GM10847 (cell line): ENCODE results near the gene MYH6.

ENCODE experiments used
- POLR2A ChIP-seq: IDR thresholded peaks from 2 replicates; pipeline ENCODE4 v1.6.1; 2011; ENCODE audit not compliant: insufficient read length; ENCODE audit errors: extremely low read depth

MYH6 gene

DNA sequence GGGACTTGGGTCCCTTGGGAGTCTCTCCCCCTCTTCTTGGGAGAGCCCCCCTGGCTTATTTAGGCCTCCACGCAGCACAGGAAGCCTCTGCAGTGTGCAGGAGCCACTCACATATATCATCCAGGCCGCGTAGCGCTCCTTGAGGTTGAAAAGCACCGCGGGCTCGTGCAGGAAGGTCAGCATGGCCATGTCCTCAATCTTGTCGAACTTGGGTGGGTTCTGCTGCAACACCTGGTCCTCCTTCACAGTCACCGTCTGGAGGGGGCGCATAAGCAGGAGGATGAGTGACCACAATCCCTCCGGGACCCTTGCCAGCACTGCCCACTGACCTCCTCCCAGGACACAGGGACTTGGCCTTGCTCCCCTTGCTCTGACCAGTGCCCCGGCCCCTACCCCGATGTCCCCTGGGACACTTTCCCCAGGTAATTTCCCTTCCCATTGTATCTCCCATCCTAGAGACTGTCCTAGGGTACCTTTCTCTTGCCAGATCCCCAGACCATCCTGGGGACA is 2.5 kb downstream of the MYH6 start:
- TF ChIP-seq POLR2A: no peak

DNA sequence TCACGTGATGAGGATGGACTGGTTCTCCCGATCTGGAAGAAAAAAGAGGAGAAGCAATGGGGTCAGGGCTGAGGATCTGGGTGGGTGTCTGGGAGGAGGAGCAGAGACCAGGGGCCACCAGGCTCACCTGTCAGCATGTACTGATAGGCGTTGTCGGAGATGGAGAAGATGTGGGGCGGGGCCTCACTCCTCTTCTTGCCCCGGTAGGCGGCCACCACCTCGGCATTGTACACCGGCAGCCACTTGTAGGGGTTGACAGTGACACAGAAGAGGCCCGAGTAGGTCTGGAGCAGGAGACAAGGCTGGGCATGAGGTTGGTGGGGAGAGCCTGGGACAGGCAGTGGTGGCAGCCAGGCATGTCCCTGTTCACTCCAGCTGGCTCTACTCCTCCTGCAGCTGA is 3.0 kb downstream of the MYH6 start:
- TF ChIP-seq POLR2A: no peak

DNA sequence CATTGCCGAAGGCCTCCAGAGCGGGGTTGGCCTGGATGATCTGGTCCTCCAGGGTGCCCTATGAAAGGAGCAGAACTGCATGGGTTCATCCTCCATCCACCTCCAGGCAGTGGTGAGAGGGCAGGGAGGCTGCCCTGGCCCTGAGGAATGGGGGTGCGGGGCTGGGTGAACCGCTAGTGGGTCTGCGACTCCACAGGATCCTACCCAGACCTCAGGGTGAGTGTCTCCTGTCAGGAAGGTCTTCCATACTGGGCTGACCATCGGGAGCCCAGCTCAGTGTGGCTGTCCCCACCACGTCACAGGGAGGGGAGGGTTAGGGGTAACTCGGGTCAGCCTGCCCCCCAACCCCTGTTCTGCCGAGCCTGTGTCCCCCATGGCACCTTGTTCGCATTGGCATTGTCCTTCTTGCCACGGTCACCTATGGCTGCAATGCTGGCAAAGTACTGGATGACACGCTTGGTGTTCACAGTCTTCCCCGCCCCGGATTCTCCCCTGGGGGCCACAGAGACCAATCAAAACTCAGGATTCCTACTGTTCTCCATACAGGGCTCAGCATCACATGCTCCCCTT is 3.7 kb downstream of the MYH6 start:
- TF ChIP-seq POLR2A: no peak

DNA sequence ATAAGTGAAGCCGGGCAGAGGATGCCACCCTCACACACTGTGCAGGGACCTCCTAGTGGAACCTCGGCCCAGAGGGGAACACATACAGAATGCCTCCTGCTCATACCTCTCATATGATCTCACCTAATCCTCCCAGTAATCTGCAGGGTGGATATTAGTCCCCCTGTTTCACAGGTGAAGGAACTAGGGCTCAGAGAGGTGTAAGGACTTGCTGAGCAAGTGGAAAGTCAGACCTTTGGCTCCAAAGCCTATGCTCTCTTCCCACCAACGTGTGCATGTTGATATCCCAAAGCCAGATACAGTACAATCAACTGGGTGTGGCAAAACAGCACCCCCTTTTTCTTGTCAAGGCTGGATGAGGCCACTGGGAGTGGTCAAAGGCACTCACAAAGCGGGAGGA is 4.2 kb downstream of the MYH6 start:
- no peak for TF ChIP-seq POLR2A

DNA sequence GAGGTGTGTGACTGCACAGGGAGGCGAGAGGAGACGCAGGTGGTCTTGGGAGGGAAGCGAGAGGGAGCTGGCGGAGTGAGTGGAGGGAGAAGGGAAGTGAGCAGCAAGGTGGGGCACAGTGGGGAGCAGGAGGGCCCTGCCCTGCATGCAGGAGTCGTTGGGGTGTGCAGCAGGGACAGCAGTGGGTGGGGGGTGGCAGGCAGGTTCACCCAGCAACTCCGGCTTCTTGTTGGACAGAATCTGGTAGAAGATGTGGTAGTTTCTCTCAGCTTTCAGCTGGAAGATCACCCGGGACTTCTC is 5.0 kb downstream of the MYH6 start:
- no peak for TF ChIP-seq POLR2A

DNA sequence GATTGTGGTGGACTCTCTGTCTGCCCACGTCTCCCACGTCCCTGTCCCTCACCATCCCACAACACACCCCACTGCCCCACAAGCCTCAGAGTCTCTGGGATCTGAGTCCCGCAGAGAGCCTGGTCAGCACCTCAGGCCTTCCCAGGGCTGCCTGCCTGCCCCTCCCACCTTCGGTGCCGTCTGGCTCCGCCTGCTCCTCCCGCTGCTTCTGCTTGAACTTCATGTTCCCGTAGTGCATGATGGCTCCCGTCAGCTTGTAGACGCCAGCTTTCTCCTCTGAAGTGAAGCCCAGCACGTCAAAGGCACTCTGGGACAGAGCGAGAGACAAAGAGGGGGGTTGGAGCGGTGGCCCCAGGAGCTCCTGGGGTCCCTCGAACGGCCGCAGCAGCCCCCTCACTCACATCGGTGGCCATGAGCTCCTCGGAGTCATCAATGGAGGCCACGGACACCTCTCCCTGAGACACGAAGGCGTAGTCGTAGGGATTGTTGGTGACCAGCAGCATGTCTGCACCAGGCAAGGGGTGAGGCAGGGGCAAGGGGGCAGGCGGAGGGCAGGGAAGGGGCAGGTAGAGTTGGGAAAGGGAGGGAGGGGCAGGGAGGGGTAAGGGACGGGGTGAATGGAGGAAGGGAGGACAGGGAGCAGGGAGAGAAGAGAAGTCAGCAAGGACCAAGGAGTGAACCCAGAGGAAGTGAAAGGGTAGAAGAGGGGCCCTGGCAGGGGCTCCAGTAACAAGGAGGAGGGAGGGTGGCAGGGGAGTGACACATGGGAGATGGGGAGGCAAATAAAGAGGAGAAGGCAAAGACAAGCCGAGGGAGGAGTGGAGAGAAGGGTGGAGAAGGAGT is 5.6 kb downstream of the MYH6 start:
- TF ChIP-seq POLR2A: no peak

DNA sequence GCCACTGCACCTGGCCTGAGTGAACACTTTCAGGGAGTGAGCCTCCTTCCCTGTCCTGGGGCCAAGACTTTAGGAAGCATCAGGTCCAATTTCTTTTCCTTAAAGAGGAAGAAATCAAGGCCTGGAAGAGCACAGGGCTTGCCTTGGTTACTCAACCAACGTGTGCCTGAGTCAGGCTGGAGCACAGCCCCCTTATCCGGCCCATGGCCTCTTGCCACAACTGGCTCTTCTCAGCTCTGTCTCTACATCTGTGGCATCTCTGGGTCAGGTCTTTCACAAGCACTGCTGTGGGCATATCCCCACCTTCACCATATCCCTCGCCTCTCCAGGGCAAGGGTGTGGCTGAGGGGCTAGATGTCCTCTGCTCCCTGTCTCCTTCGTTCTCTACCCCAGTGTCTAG is 6.8 kb downstream of the MYH6 start:
- TF ChIP-seq POLR2A: no peak

DNA sequence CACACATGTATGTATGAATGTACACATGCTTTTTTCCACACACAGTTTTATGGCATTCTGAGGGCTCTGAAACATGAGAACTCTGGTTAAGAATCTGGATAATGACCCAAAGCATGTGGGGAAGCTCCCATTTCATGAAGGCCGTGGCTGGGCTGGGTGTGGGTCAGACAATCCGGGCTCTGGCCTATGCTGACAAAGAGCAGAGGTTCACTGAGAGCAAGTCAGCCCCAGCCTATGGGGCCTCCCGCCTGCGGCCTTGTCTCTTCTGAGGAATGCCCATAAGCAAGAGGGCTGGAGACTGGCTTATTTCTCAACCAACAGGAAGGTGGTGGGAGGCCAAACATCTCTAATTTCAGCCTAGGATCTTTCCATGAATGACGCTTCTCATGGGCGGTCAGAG is 8.5 kb downstream of the MYH6 start:
- no peak for TF ChIP-seq POLR2A

DNA sequence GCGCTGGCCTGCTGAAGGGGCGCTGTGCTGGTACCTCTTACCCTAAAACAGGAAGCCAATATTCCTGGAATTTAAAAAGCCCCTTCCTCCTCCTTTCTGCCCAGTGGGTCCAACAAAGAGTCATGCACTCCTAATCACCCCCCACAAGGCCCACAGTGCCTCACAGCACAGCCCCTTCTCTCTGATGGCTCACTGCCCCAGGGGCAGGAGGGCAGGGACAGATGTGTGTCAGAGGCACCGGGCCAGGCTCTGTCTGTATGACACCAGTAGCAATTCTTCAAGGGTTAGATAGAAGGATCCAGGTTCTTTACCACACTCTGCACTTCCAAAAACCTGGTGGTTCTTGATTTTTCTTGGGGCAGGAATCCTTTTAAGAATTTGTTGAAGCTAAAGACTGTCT is 8.9 kb downstream of the MYH6 start:
- no peak for TF ChIP-seq POLR2A

DNA sequence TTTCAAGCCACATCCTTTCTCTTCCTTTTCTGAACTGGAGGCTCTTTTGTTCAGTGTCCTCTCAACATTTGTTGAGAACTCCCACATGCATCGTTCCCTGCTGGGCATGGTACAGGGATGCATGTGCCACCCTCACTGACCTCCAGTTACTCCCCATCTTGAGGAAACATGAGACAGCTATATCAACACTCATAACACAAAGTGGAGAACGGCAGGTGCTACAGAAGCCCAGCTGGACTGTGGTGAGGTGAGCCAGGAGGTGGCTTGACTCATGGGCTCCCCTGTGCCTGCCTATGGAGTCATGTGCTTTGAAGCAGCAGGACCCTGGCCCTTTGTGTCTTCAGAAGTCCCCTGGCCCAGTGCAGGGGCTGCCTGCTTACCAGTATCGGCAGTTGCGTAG is 9.7 kb downstream of the MYH6 start:
- no peak for TF ChIP-seq POLR2A

DNA sequence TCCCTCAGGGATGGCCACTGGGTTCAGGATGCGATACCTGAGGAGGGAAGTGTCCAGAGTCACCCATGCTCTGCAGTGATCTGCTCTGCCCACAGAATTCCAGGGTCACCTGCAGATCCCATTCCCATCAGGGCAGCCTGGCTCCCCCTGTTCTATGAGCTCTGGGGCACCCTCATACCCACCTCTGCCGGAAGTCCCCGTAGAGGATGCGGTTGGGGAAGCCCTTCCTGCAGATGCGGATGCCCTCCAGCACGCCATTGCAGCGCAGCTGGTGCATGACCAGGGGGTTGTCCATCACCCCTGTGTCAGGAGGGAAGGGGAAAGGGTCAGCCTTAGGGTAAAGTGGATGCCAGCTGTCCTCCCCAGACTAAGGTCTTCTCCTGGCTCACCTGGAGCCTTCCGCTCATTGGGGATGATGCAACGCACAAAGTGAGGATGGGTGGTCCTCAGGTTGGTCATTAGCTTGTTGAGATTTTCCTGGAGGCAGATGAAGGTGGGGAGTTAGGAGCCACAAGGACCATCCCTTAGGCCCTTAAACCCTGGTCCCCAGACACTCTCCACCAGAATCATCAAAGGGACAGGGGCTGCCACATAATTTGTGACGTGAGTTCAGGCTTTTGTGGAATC is 11.2 kb downstream of the MYH6 start:
- no peak for TF ChIP-seq POLR2A

DNA sequence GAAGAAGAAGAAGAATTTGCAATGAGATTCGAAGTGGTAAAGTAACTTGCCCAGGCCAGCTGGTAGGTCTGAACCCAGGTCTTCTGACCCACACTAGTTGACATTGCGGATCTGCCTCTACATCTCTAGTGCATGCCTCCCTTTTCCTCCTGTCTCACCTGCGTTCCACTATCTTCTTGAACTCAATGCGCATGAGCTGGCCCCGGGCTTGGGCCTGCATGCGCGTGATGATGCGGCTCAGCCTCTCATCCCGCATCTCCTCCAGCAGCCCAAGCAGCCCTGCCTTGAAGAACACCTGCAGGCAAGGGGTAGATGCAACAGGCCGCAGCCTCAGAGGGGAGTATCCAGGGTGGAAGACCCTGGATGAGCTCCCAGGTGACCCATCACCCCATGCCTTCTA is 11.9 kb downstream of the MYH6 start:
- no peak for TF ChIP-seq POLR2A

DNA sequence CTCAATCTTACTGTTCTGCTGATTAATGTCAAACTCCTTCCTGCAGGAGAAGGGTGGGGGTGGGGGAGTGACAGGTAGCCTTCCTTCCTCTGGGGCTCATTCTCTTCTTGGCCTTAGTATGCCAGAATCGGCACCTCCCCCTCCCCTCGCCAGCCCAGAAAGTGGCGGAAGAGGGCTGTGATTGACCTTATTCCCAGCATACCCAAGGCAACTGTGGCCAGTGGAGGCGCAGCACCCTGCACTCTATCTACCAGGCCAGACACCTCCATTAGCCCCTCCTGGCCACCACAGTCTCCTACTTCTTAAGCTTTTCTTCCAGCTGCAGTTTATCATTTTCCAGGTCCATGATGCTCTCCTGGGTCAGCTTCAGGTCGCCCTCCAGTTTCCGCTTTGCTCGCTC is 15.5 kb downstream of the MYH6 start:
- no peak for TF ChIP-seq POLR2A

DNA sequence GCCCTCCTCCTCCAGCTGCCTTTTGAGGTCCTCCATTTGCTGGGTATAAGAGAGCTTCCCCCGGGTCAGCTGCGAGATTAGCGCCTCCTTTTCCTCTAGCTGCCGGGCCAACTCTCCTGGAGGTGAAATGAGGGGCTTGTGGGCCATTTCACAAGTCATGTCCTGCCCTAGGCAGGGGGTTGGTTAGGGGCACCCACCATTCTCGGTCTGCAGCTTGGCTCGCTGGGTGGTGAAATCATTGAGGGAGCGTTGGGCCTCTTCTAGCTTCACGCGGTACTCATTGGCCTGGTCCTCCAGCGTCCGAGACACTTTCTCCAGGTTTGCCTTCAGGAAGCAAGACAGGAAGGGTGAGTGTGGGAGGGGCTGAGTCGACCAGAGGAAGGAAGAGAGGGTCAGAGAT is 18.7 kb downstream of the MYH6 start:
- TF ChIP-seq POLR2A: no peak

DNA sequence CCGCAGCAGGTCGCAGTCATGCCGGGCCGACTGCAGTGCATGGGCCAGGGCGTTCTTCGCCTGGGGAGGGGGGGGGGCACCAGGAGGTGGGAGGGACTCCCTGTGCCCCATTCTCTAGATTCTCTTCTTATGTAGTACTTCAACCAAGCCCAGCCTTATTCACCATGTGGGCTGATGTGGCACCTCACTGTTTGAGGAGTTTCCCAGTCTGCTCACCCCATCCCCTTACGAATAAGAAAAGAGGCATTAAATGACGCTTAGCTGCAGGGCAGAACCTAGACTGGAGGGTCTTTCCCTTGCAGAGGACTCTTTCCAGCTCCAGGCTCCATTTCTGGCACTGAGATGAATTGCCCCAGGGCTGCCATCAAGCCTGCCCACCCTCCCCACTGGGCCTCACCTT is 19.1 kb downstream of the MYH6 start:
- TF ChIP-seq POLR2A: no peak
